Measurements from ENCODE around the gene MUC2.

MUC2 gene

GRCh38 chr11:1073851-1074243 lies 827 bp upstream of the MUC2 start:
- DNase-seq = no peak

GRCh38 chr11:1075341-1075911 lies 752 bp downstream of the MUC2 start:
- no peak for DNase-seq

GRCh38 chr11:1076061-1076665 lies 1.5 kb downstream of the MUC2 start:
- no peak for DNase-seq

- DNase-seq = no peak
Observed at GRCh38 chr11:1077033-1077416, 2.4 kb downstream of the MUC2 start.

GRCh38 chr11:1077417-1078119 lies 2.9 kb downstream of the MUC2 start:
- no peak for DNase-seq

GRCh38 chr11:1078191-1078601 lies 3.5 kb downstream of the MUC2 start:
- DNase-seq = no peak

- DNase-seq = no peak
Observed at GRCh38 chr11:1081601-1082311, 7.1 kb downstream of the MUC2 start.

- DNase-seq = no peak
Observed at GRCh38 chr11:1082346-1082727, 7.7 kb downstream of the MUC2 start.

GRCh38 chr11:1082728-1083620 lies 8.3 kb downstream of the MUC2 start:
- DNase-seq = no peak

- no peak for DNase-seq
Observed at GRCh38 chr11:1083621-1084551, 9.2 kb downstream of the MUC2 start.

- no peak for DNase-seq
Observed at GRCh38 chr11:1084561-1085439, 10.1 kb downstream of the MUC2 start.

- DNase-seq = no peak
Observed at GRCh38 chr11:1085440-1086170, 10.9 kb downstream of the MUC2 start.

GRCh38 chr11:1086171-1087102 lies 11.8 kb downstream of the MUC2 start:
- DNase-seq = no peak

- no peak for DNase-seq
Observed at GRCh38 chr11:1087279-1087960, 12.7 kb downstream of the MUC2 start.

- peak; percentile 55 for DNase-seq
Observed at GRCh38 chr11:1087961-1088926, 13.6 kb downstream of the MUC2 start.

- DNase-seq = no peak
Observed at GRCh38 chr11:1088927-1089737, 14.5 kb downstream of the MUC2 start.

Measured in NCI-H82 (cell line).